Common myeloid progenitor, CD34-positive (primary cell): Measurements from ENCODE around the gene ANKK1.

Experiments used
- CTCF ChIA-PET: fragments of 350-600 bp; sonication (Branson Sonifier 250); formaldehyde crosslinking; loops from one replicate; lab custom pipeline; 2021; ENCODE audit warnings: antibody characterized with exemption; lab: Charles Lee
- POLR2A ChIA-PET: fragments of 350-600 bp; sonication (Branson Sonifier 250); formaldehyde crosslinking; loops from one replicate; lab custom pipeline; 2021; ENCODE audit warnings: antibody characterized with exemption; lab: Charles Lee
- DNase-seq, 3 donors: peaks; one replicate each; pipeline versions ENCODE4 v3.0.0 to v3.0.0-alpha.2; 2013
- H3K27ac ChIP-seq, 2 experiments: 1 replicate in 1 of 2; 2 replicates in 1 of 2; pipeline ENCODE4 v1.7.0; 2013; ENCODE audit warnings: inconsistent platforms in 2 of 2, low read length in 2 of 2, mild to moderate bottlenecking in 2 of 2, low read depth in 1 of 2, moderate library complexity in 1 of 2; ENCODE audit not compliant: severe bottlenecking in 2 of 2, insufficient read depth in 1 of 2, poor library complexity in 1 of 2
- H3K27me3 ChIP-seq, 5 experiments: replicated peaks in 2 of 5; 1 replicate in 3 of 5; 2 replicates in 2 of 5; pipeline versions ENCODE4 v1.6.1 to v1.7.0; 2013; ENCODE audit warnings: low read length in 4 of 5, mild to moderate bottlenecking in 2 of 5, moderate library complexity in 2 of 5, inconsistent platforms in 1 of 5; ENCODE audit not compliant: insufficient read depth in 5 of 5, control insufficient read depth in 4 of 5
- H3K36me3 ChIP-seq, 4 experiments: 1 replicate in 2 of 4; 2 replicates in 2 of 4; pipeline versions ENCODE4 v1.6.1 to v1.7.0; 2013; ENCODE audit warnings: low read length in 3 of 4, control low read depth in 1 of 4, mild to moderate bottlenecking in 1 of 4; ENCODE audit not compliant: control insufficient read depth in 4 of 4, insufficient read depth in 4 of 4
- H3K4me1 ChIP-seq, 4 experiments: 1 replicate in 3 of 4; 2 replicates in 1 of 4; pipeline versions ENCODE4 v1.6.1 to v1.7.1; 2013; ENCODE audit warnings: low read length in 3 of 4, mild to moderate bottlenecking in 3 of 4, control low read depth in 1 of 4, inconsistent platforms in 1 of 4, moderate library complexity in 1 of 4; ENCODE audit not compliant: control insufficient read depth in 4 of 4, insufficient read depth in 4 of 4; ENCODE audit errors: control extremely low read depth in 1 of 4
- H3K4me3 ChIP-seq, 7 experiments: 1 replicate in 4 of 7; 2 replicates in 3 of 7; pipeline versions ENCODE4 v1.5.1 to v1.7.0; 2013; ENCODE audit warnings: mild to moderate bottlenecking in 7 of 7, low read length in 6 of 7, moderate library complexity in 6 of 7, inconsistent platforms in 2 of 7, low read depth in 2 of 7, control low read depth in 1 of 7; ENCODE audit not compliant: insufficient read depth in 4 of 7, control insufficient read depth in 1 of 7; ENCODE audit errors: extremely low read depth in 1 of 7
- H3K9me3 ChIP-seq, 5 experiments: 1 replicate in 4 of 5; 2 replicates in 1 of 5; pipeline versions ENCODE4 v1.6.1 to v1.7.1; 2013; ENCODE audit warnings: low read length in 4 of 5, mild to moderate bottlenecking in 2 of 5, inconsistent platforms in 1 of 5, low read depth in 1 of 5, moderate library complexity in 1 of 5; ENCODE audit not compliant: control insufficient read depth in 4 of 5, insufficient read depth in 2 of 5; ENCODE audit errors: control extremely low read depth in 1 of 5
- WGBS: methylation state at CpG from one replicate; pipeline ENCODE4 v1.1.5; 2013; ENCODE audit not compliant: insufficient coverage; 5-methylcytosine and 5-hydroxymethylcytosine counted together

The ANKK1 gene

GRCh38 chr11:113398669-113399430, 11.3 kb downstream of the ANKK1 start:
- H3K4me1 ChIP-seq, result peaks cover 0 to 7% (median 2%) of the 10 kb centered on the region in 4 experiments
- H3K36me3 ChIP-seq, result no peaks in the 10 kb centered on the region
- CTCF ChIA-PET, result interaction anchor here (0.6 to 1.3 kb wide), 2 partner anchors 22 to 873 kb away, joined by 3 read pairs; no protein-coding TSS in a partner anchor
- no peak overlapping the region for H3K27ac ChIP-seq
- no peak overlapping the region for H3K4me3 ChIP-seq
- whole genome bisulfite sequencing, result 89% methylated on average over 21 of the region's 24 CpGs
- no peak for DNase-seq
- POLR2A ChIA-PET, result no interaction called here
- H3K9me3 ChIP-seq, result no peaks in the 10 kb centered on the region
- H3K27me3 ChIP-seq, result no peaks in the 10 kb centered on the region

- no peak for DNase-seq
- Histone ChIP-seq H3K27ac (no peak overlapping the region), H3K9me3 (no peaks in the 10 kb centered on the region), H3K4me1 (peaks cover 0 to 14% (median 6%) of the 10 kb centered on the region in 4 experiments), H3K4me3 (no peak overlapping the region), H3K27me3 (no peaks in the 10 kb centered on the region), H3K36me3 (no peaks in the 10 kb centered on the region)
- ChIA-PET CTCF (interaction anchor here (1.3 to 1.4 kb wide), 2 partner anchors 13 to 20 kb away, joined by 3 to 4 read pairs; partner anchors contain the start of gene ANKK1), POLR2A (no interaction called here)
- WGBS, result 78% methylated on average over 5 of the region's 5 CpGs
These were observed 13.2 kb downstream of the ANKK1 start for GRCh38 chr11:113400631-113401230.

GRCh38 chr11:113401718-113402117, 14.1 kb downstream of the ANKK1 start:
- peak; percentile 50 to 89 (median 80) for DNase-seq
- H3K9me3 ChIP-seq, result no peaks in the 10 kb centered on the region
- ChIA-PET CTCF (interaction anchor here (1.4 kb wide), 1 partner anchor 14 kb away, joined by 4 read pairs; the partner anchor contains the start of gene ANKK1), POLR2A (interaction anchor here (0.5 kb wide), 2 partner anchors 193 to 1365 kb away, joined by 5 to 6 read pairs; no protein-coding TSS in a partner anchor)
- peaks cover 0 to 17% (median 6%) of the 10 kb centered on the region in 4 experiments for H3K4me1 ChIP-seq
- no peaks in the 10 kb centered on the region for H3K36me3 ChIP-seq
- no peak overlapping the region for H3K27ac ChIP-seq
- H3K27me3 ChIP-seq, result no peaks in the 10 kb centered on the region
- 0% methylated on average over 2 of the region's 2 CpGs for WGBS
- no peak overlapping the region for H3K4me3 ChIP-seq

- H3K27ac ChIP-seq, result no peak overlapping the region
- DNase-seq, result no peak
- WGBS, result 94% methylated on average over 7 of the region's 7 CpGs
- H3K36me3 ChIP-seq, result no peaks in the 10 kb centered on the region
- ChIA-PET CTCF (interaction anchor here (1.0 kb wide), 1 partner anchor 14 kb away, joined by 3 read pairs; no protein-coding TSS in a partner anchor), POLR2A (no interaction called here)
- peaks cover 0 to 17% (median 6%) of the 10 kb centered on the region in 4 experiments for H3K4me1 ChIP-seq
- H3K4me3 ChIP-seq, result peak overlapping the region in 1 of 7 experiments; percentile 19
- no peaks in the 10 kb centered on the region for H3K9me3 ChIP-seq
- H3K27me3 ChIP-seq, result no peaks in the 10 kb centered on the region
These were observed 17.4 kb downstream of the ANKK1 start for GRCh38 chr11:113404859-113405430.

- CTCF ChIA-PET, result interaction anchor here (1.0 kb wide), 1 partner anchor 15 kb away, joined by 3 read pairs; no protein-coding TSS in a partner anchor
- 77% methylated on average over 6 of the region's 7 CpGs for WGBS
These were observed 18.3 kb downstream of the ANKK1 start for GRCh38 chr11:113405724-113406478.

GRCh38 chr11:113407163-113407562, 19.6 kb downstream of the ANKK1 start:
- no peaks in the 10 kb centered on the region for H3K36me3 ChIP-seq
- H3K9me3 ChIP-seq, result no peaks in the 10 kb centered on the region
- WGBS, result 83% methylated on average over 3 of the region's 3 CpGs
- H3K27me3 ChIP-seq, result no peaks in the 10 kb centered on the region
- H3K4me1 ChIP-seq, result peaks cover 0 to 11% (median 3%) of the 10 kb centered on the region in 4 experiments
- CTCF ChIA-PET, result interaction anchor here (0.6 kb wide), 1 partner anchor 123 kb away, joined by 3 read pairs; no protein-coding TSS in a partner anchor
- no peak overlapping the region for H3K4me3 ChIP-seq
- DNase-seq, result no peak
- H3K27ac ChIP-seq, result no peak overlapping the region
- POLR2A ChIA-PET, result no interaction called here

More at GRCh38 chr11:113405724-113406478, 18.3 kb downstream of the ANKK1 start:
- Histone ChIP-seq H3K9me3 (no peaks in the 10 kb centered on the region), H3K4me1 (peaks cover 0 to 17% (median 6%) of the 10 kb centered on the region in 4 experiments), H3K36me3 (no peaks in the 10 kb centered on the region), H3K27me3 (no peaks in the 10 kb centered on the region), H3K4me3 (no peak overlapping the region), H3K27ac (no peak overlapping the region)
- POLR2A ChIA-PET, result no interaction called here
- no peak for DNase-seq
